ENCODE measurements around the gene PLOD2. TPM values are rescaled to one million over a fixed set of nuclear protein-coding genes. Genes with fewer than 3 reads are reported as not detected.
A peak's percentile ranks its signal among the peaks of the same experiment; 100 is the strongest.

The PLOD2 gene
- total and polyA plus RNA-seq, 4 donors: 18.6 to 57.0 (median 24.3) TPM

DNA sequence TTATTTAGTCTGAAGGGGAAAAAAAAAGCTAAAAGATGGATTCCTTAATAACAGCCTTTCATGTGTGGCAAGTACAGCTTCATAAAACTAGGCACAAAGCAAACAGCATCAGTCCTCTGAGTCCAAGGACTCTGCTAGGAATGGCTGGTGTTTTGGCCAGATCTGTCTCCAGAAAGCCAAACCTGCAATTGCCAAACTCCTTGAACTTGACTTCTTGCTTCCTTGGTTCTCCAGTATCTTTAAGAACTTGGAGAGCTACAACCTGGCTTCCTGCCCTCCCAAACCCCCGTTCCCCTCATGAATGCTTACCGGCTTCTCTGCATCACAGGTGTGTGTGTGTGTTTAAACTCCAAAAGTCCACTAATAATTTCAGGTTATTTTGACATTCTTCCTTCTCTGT lies 1.6 kb upstream of the PLOD2 start:
- Histone ChIP-seq H3K27me3 (ENCODE audit: control insufficient read depth in 4 of 4, insufficient read depth in 4 of 4, low read length in 3 of 4) (no peaks in the 10 kb centered on the region), H3K4me1 (ENCODE audit: control insufficient read depth in 4 of 4, insufficient read depth in 4 of 4, low read length in 3 of 4) (peaks cover 3 to 65% (median 16%) of the 10 kb centered on the region in 4 donors), H3K4me3 (ENCODE audit: low read depth in 1 of 3, low read length in 3 of 3) (no peak overlapping the region), H3K27ac (ENCODE audit: low read depth in 1 of 2, low read length in 2 of 2) (peak overlapping the region; percentile 95 to 97), H3K9me3 (ENCODE audit: control insufficient read depth in 4 of 4, low read length in 3 of 4) (no peaks in the 10 kb centered on the region), H3K36me3 (ENCODE audit: control insufficient read depth in 4 of 4, insufficient read depth in 3 of 4, low read depth in 1 of 4, low read length in 3 of 4) (no peaks in the 10 kb centered on the region), H3K9ac (ENCODE audit: low read depth in 1 of 2, low read length in 2 of 2) (no peak overlapping the region)
- WGBS: 41% methylated on average over 2 of the region's 2 CpGs
- DNase-seq (ENCODE audit: low spot score): no peak
- no peak for TF ChIP-seq NR2F2 (IDR thresholded peaks at IDR 0.05)
- peak; percentile 21 for TF ChIP-seq YY1 (IDR thresholded peaks at IDR 0.05)
- TF ChIP-seq FOXA1 (IDR thresholded peaks at IDR 0.05): no peak
- peak; percentile 41 to 48 for TF ChIP-seq HNF4A (conservative IDR thresholded peaks at IDR 0.05)
- no peak for TF ChIP-seq TAF1 (conservative IDR thresholded peaks at IDR 0.05)

- peak overlapping the region; percentile 87 to 99 for H3K9ac ChIP-seq (ENCODE audit: low read depth in 1 of 2, low read length in 2 of 2)
- DNase-seq (ENCODE audit: low spot score): peak; percentile 41
- TF ChIP-seq, protein P1, sequence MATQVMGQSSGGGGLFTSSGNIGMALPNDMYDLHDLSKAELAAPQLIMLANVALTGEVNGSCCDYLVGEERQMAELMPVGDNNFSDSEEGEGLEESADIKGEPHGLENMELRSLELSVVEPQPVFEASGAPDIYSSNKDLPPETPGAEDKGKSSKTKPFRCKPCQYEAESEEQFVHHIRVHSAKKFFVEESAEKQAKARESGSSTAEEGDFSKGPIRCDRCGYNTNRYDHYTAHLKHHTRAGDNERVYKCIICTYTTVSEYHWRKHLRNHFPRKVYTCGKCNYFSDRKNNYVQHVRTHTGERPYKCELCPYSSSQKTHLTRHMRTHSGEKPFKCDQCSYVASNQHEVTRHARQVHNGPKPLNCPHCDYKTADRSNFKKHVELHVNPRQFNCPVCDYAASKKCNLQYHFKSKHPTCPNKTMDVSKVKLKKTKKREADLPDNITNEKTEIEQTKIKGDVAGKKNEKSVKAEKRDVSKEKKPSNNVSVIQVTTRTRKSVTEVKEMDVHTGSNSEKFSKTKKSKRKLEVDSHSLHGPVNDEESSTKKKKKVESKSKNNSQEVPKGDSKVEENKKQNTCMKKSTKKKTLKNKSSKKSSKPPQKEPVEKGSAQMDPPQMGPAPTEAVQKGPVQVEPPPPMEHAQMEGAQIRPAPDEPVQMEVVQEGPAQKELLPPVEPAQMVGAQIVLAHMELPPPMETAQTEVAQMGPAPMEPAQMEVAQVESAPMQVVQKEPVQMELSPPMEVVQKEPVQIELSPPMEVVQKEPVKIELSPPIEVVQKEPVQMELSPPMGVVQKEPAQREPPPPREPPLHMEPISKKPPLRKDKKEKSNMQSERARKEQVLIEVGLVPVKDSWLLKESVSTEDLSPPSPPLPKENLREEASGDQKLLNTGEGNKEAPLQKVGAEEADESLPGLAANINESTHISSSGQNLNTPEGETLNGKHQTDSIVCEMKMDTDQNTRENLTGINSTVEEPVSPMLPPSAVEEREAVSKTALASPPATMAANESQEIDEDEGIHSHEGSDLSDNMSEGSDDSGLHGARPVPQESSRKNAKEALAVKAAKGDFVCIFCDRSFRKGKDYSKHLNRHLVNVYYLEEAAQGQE (IDR thresholded peaks at IDR 0.05): no peak
- TF ChIP-seq, protein P2, sequence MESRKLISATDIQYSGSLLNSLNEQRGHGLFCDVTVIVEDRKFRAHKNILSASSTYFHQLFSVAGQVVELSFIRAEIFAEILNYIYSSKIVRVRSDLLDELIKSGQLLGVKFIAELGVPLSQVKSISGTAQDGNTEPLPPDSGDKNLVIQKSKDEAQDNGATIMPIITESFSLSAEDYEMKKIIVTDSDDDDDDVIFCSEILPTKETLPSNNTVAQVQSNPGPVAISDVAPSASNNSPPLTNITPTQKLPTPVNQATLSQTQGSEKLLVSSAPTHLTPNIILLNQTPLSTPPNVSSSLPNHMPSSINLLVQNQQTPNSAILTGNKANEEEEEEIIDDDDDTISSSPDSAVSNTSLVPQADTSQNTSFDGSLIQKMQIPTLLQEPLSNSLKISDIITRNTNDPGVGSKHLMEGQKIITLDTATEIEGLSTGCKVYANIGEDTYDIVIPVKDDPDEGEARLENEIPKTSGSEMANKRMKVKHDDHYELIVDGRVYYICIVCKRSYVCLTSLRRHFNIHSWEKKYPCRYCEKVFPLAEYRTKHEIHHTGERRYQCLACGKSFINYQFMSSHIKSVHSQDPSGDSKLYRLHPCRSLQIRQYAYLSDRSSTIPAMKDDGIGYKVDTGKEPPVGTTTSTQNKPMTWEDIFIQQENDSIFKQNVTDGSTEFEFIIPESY (IDR thresholded peaks at IDR 0.05): peak; percentile 23
- TF ChIP-seq FOXA1 (IDR thresholded peaks at IDR 0.05) (no peak), EGR1 (IDR thresholded peaks at IDR 0.05; ENCODE audit: low read depth in 2 of 2) (no peak), MAX (IDR thresholded peaks at IDR 0.05) (no peak), YY1 (IDR thresholded peaks at IDR 0.05) (peak; percentile 62), HNF4G (IDR thresholded peaks at IDR 0.05) (no peak), FOXA2 (IDR thresholded peaks at IDR 0.05) (no peak)
- H3K27ac ChIP-seq (ENCODE audit: low read depth in 1 of 2, low read length in 2 of 2): peak overlapping the region; percentile 95 to 97
- WGBS: 3% methylated on average over 15 of the region's 15 CpGs
- no peaks in the 10 kb centered on the region for H3K36me3 ChIP-seq (ENCODE audit: control insufficient read depth in 4 of 4, insufficient read depth in 3 of 4, low read depth in 1 of 4, low read length in 3 of 4)
- H3K27me3 ChIP-seq (ENCODE audit: control insufficient read depth in 4 of 4, insufficient read depth in 4 of 4, low read length in 3 of 4): no peaks in the 10 kb centered on the region
- H3K9me3 ChIP-seq (ENCODE audit: control insufficient read depth in 4 of 4, low read length in 3 of 4): no peaks in the 10 kb centered on the region
- peaks cover 3 to 68% (median 22%) of the 10 kb centered on the region in 4 donors for H3K4me1 ChIP-seq (ENCODE audit: control insufficient read depth in 4 of 4, insufficient read depth in 4 of 4, low read length in 3 of 4)
- H3K4me3 ChIP-seq (ENCODE audit: low read depth in 1 of 3, low read length in 3 of 3): peak overlapping the region; percentile 79 to 98 (median 81)
Measured at GRCh38 chr3:146161663-146162002, 649 bp upstream of the PLOD2 start.

DNA sequence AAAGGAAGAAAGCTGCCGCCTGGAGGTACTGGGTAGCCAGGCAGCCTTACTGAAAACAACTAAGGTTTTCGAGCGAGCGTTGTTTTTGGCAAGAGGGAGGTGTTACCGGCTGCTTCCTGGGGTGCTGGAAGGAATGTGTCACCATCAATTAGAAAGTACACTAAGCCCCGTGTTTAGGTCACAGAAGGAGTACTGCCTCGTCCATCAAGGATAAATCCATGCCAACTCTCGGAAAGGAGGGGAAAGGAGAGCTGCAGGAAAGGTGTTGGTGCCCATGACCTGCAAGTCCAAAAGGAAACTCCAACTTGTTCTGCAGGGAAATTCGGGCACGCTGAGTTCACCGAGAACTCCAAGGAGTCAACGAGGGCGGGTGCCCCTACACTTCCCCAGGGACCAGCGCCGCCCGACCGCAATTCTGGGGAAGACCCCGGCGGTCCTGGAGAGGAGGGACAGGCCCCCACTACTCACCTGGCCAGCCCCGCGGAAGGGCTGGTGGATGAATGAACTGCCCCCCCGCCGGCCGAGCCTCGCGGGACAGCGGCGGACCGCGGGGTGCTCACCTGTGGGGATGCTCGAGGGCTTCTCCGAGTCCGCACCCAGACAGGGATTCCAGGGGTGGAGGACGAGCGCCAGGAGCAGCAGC lies 542 bp downstream of the PLOD2 start:
- H3K4me1 ChIP-seq (ENCODE audit: control insufficient read depth in 4 of 4, insufficient read depth in 4 of 4, low read length in 3 of 4): peaks cover 6 to 69% (median 28%) of the 10 kb centered on the region in 4 donors
- TF ChIP-seq, protein P3, sequence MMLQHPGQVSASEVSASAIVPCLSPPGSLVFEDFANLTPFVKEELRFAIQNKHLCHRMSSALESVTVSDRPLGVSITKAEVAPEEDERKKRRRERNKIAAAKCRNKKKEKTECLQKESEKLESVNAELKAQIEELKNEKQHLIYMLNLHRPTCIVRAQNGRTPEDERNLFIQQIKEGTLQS (IDR thresholded peaks at IDR 0.05): no peak
- TF ChIP-seq TAF1 (conservative IDR thresholded peaks at IDR 0.05): peak; percentile 64
- TF ChIP-seq FOXA2 (IDR thresholded peaks at IDR 0.05): no peak
- no peak for TF ChIP-seq HNF4G (IDR thresholded peaks at IDR 0.05)
- TF ChIP-seq JUND (IDR thresholded peaks at IDR 0.05): peak in 1 of 2 donors; percentile 29
- TF ChIP-seq CTCF (IDR thresholded peaks at IDR 0.05; ENCODE audit: low read depth, low read length, missing input control): peak; percentile 33
- peak; percentile 66 to 75 for TF ChIP-seq RAD21 (IDR thresholded peaks at IDR 0.05)
- peak in 1 of 2 donors; percentile 9 for TF ChIP-seq HNF4A (conservative IDR thresholded peaks at IDR 0.05)
- peak; percentile 54 for TF ChIP-seq YY1 (IDR thresholded peaks at IDR 0.05)
- TF ChIP-seq, protein P1 (IDR thresholded peaks at IDR 0.05): peak; percentile 13

More for the DNA sequence above, 542 bp downstream of the PLOD2 start:
- no peaks in the 10 kb centered on the region for H3K9me3 ChIP-seq (ENCODE audit: control insufficient read depth in 4 of 4, low read length in 3 of 4)
- peak overlapping the region; percentile 98 to 100 for H3K9ac ChIP-seq (ENCODE audit: low read depth in 1 of 2, low read length in 2 of 2)
- peak; percentile 41 for DNase-seq (ENCODE audit: low spot score)
- peak overlapping the region; percentile 79 to 98 (median 81) for H3K4me3 ChIP-seq (ENCODE audit: low read depth in 1 of 3, low read length in 3 of 3)
- WGBS: under 1% methylated on average over 35 of the region's 35 CpGs
- peak overlapping the region; percentile 95 to 97 for H3K27ac ChIP-seq (ENCODE audit: low read depth in 1 of 2, low read length in 2 of 2)
- no peaks in the 10 kb centered on the region for H3K36me3 ChIP-seq (ENCODE audit: control insufficient read depth in 4 of 4, insufficient read depth in 3 of 4, low read depth in 1 of 4, low read length in 3 of 4)
- no peaks in the 10 kb centered on the region for H3K27me3 ChIP-seq (ENCODE audit: control insufficient read depth in 4 of 4, insufficient read depth in 4 of 4, low read length in 3 of 4)

Data from liver (tissue), 9 donors.